Neural progenitor cell (in vitro differentiated cells): ENCODE measurements around the gene CCR7. TPM values are rescaled to one million over a fixed set of nuclear protein-coding genes. Genes with fewer than 3 reads are reported as not detected.

Source experiments
- DNase-seq: peaks from one replicate; pipeline ENCODE4 v3.0.0-alpha.2; 2016; ENCODE audit warnings: low spot score
- H2AFZ ChIP-seq: fragments of 200-600 bp; sonication (generic); replicated peaks from 2 replicates; pipeline ENCODE4 v1.6.1; 2016; ENCODE audit warnings: antibody characterized with exemption
- H3F3A ChIP-seq: fragments of 200-600 bp; sonication (generic); 2 replicates; pipeline ENCODE4 v1.6.1; 2016; ENCODE audit warnings: antibody characterized with exemption, low read depth
- H3K27ac ChIP-seq: fragments of 200-600 bp; sonication (generic); 2 replicates; pipeline ENCODE4 v1.5.1; 2016; ENCODE audit warnings: mild to moderate bottlenecking
- H3K27me3 ChIP-seq: fragments of 200-600 bp; sonication (generic); 2 replicates; pipeline ENCODE4 v1.6.1; 2016; ENCODE audit warnings: mild to moderate bottlenecking, moderate library complexity
- H3K36me3 ChIP-seq: fragments of 200-600 bp; sonication (generic); 2 replicates; pipeline ENCODE4 v1.5.1; 2016
- H3K4me1 ChIP-seq: fragments of 200-600 bp; sonication (generic); 2 replicates; pipeline ENCODE4 v1.6.1; 2016; ENCODE audit warnings: mixed run types
- H3K4me2 ChIP-seq: fragments of 200-600 bp; sonication (generic); 2 replicates; pipeline ENCODE4 v1.6.1; 2016
- H3K4me3 ChIP-seq: fragments of 200-600 bp; sonication (generic); 2 replicates; pipeline ENCODE4 v1.5.1; 2016
- H3K79me2 ChIP-seq: fragments of 200-600 bp; sonication (generic); 2 replicates; pipeline ENCODE4 v1.6.1; 2016; ENCODE audit warnings: low read depth
- H3K9ac ChIP-seq: fragments of 200-600 bp; sonication (generic); 2 replicates; pipeline ENCODE4 v1.6.1; 2016
- H3K9me3 ChIP-seq: fragments of 200-600 bp; sonication (generic); 2 replicates; pipeline ENCODE4 v1.5.1; 2016; ENCODE audit warnings: low read depth
- H4K20me1 ChIP-seq: fragments of 200-600 bp; sonication (generic); 2 replicates; pipeline ENCODE4 v1.6.1; 2016; ENCODE audit warnings: low read depth
- H3K27ac Mint-ChIP-seq: 3 replicates; pipeline ENCODE4 v1.8.0; 2021; ENCODE audit warnings: mixed read lengths
- H3K27me3 Mint-ChIP-seq: 2 replicates; pipeline ENCODE4 v1.8.0; 2022; ENCODE audit warnings: low read depth, mild to moderate bottlenecking, inconsistent platforms, moderate library complexity, mixed read lengths; ENCODE audit not compliant: insufficient read depth
- H3K36me3 Mint-ChIP-seq: 3 replicates; pipeline ENCODE4 v1.8.0; 2021; ENCODE audit warnings: mixed read lengths
- H3K4me1 Mint-ChIP-seq: 3 replicates; pipeline ENCODE4 v1.8.0; 2021; ENCODE audit warnings: mixed read lengths
- H3K4me3 Mint-ChIP-seq: 3 replicates; pipeline ENCODE4 v1.8.0; 2021; ENCODE audit warnings: mild to moderate bottlenecking, moderate library complexity, mixed read lengths
- H3K9me3 Mint-ChIP-seq: 3 replicates; pipeline ENCODE4 v1.8.0; 2020; ENCODE audit warnings: mixed read lengths
- CTCF ChIP-seq: fragments of 200-600 bp; sonication (generic); IDR thresholded peaks from 2 replicates; pipeline ENCODE4 v1.5.1; 2017; ENCODE audit warnings: antibody characterized with exemption, mild to moderate bottlenecking
- EZH2 ChIP-seq: fragments of 200-600 bp; sonication (generic); IDR thresholded peaks from 2 replicates; pipeline ENCODE4 v1.6.1; 2017; ENCODE audit warnings: antibody characterized with exemption, mild to moderate bottlenecking, moderate library complexity
- EZH2phosphoT487 ChIP-seq: fragments of 200-600 bp; sonication (generic); IDR thresholded peaks from 2 replicates; pipeline ENCODE4 v1.6.1; 2017; ENCODE audit warnings: antibody characterized with exemption
- total RNA-seq: library from RNA; depleted of rRNA; stranded (reverse); fragments of >200 nt; gene quantifications from 2 replicates; pipeline ENCODE4 v1.2.3, GENCODE V29; 2015; ENCODE audit warnings: low replicate concordance

CCR7 gene
- total RNA-seq, 1 donor from 2014 or later: not detected

- Histone ChIP-seq H3F3A (no peaks in the 10 kb centered on the region), H3K9me3 (no peaks in the 10 kb centered on the region), H3K4me3 (no peak overlapping the region), H3K4me1 (no peaks in the 10 kb centered on the region), H3K79me2 (no peaks in the 10 kb centered on the region), H3K4me2 (no peak overlapping the region), H3K36me3 (no peaks in the 10 kb centered on the region), H3K27me3 (no peaks in the 10 kb centered on the region), H3K9ac (no peak overlapping the region), H4K20me1 (no peaks in the 10 kb centered on the region), H2AFZ (no peak overlapping the region), H3K27ac (no peak overlapping the region)
- Mint-ChIP-seq H3K36me3 (no peaks in the 10 kb centered on the region), H3K4me1 (no peaks in the 10 kb centered on the region), H3K9me3 (no peaks in the 10 kb centered on the region), H3K27ac (no peak overlapping the region), H3K27me3 (peaks cover 9% of the 10 kb centered on the region), H3K4me3 (no peak overlapping the region)
- no peak for DNase-seq
- TF ChIP-seq EZH2 (no peak), CTCF (no peak), EZH2phosphoT487 (no peak)
Observed at GRCh38 chr17:40516581-40517285, 48.5 kb downstream of the CCR7 start.

- H3K27ac ChIP-seq: no peak overlapping the region
- Mint-ChIP-seq H3K4me1 (peaks cover 10% of the 10 kb centered on the region), H3K27ac (no peak overlapping the region), H3K36me3 (no peaks in the 10 kb centered on the region), H3K9me3 (no peaks in the 10 kb centered on the region), H3K27me3 (peaks cover 4% of the 10 kb centered on the region), H3K4me3 (peak overlapping the region; percentile 52)
- H3F3A ChIP-seq: no peaks in the 10 kb centered on the region
- H3K4me3 ChIP-seq: no peak overlapping the region
- TF ChIP-seq EZH2phosphoT487 (no peak), EZH2 (no peak), CTCF (no peak)
- H3K9ac ChIP-seq: no peak overlapping the region
- peaks cover 4% of the 10 kb centered on the region for H3K4me1 ChIP-seq
- no peaks in the 10 kb centered on the region for H3K36me3 ChIP-seq
- no peak overlapping the region for H2AFZ ChIP-seq
- no peaks in the 10 kb centered on the region for H3K9me3 ChIP-seq
- H4K20me1 ChIP-seq: no peaks in the 10 kb centered on the region
- no peak for DNase-seq
- no peaks in the 10 kb centered on the region for H3K79me2 ChIP-seq
- H3K4me2 ChIP-seq: no peak overlapping the region
- no peaks in the 10 kb centered on the region for H3K27me3 ChIP-seq
Observed at GRCh38 chr17:40515491-40516041, 49.7 kb downstream of the CCR7 start.

- H3K4me1 Mint-ChIP-seq: peaks cover 13% of the 10 kb centered on the region
- no peak overlapping the region for H3K4me3 ChIP-seq
- H3K4me3 Mint-ChIP-seq: no peak overlapping the region
- H3K4me1 ChIP-seq: peaks cover 7% of the 10 kb centered on the region
- no peaks in the 10 kb centered on the region for H3K9me3 Mint-ChIP-seq
- H3F3A ChIP-seq: no peaks in the 10 kb centered on the region
- DNase-seq: no peak
- TF ChIP-seq EZH2phosphoT487: no peak
- no peak for TF ChIP-seq EZH2
- no peak for TF ChIP-seq CTCF
- no peak overlapping the region for H3K9ac ChIP-seq
- peaks cover 4% of the 10 kb centered on the region for H3K27me3 Mint-ChIP-seq
- H3K79me2 ChIP-seq: no peaks in the 10 kb centered on the region
- no peaks in the 10 kb centered on the region for H3K27me3 ChIP-seq
- H3K27ac Mint-ChIP-seq: no peak overlapping the region
- H3K36me3 ChIP-seq: no peaks in the 10 kb centered on the region
- H3K36me3 Mint-ChIP-seq: no peaks in the 10 kb centered on the region
- H3K27ac ChIP-seq: no peak overlapping the region
- H2AFZ ChIP-seq: no peak overlapping the region
- H3K4me2 ChIP-seq: no peak overlapping the region
- H4K20me1 ChIP-seq: no peaks in the 10 kb centered on the region
- no peaks in the 10 kb centered on the region for H3K9me3 ChIP-seq
Observed at GRCh38 chr17:40515011-40515410, 50.3 kb downstream of the CCR7 start.
